ENCODE results near the gene PCDHGA2.
"Not testable (repeated sequence)": the region's sequence is repeated elsewhere in the genome, so short reads cannot be mapped to it uniquely, and the experiment has no call there.

PCDHGA2 gene

DNA sequence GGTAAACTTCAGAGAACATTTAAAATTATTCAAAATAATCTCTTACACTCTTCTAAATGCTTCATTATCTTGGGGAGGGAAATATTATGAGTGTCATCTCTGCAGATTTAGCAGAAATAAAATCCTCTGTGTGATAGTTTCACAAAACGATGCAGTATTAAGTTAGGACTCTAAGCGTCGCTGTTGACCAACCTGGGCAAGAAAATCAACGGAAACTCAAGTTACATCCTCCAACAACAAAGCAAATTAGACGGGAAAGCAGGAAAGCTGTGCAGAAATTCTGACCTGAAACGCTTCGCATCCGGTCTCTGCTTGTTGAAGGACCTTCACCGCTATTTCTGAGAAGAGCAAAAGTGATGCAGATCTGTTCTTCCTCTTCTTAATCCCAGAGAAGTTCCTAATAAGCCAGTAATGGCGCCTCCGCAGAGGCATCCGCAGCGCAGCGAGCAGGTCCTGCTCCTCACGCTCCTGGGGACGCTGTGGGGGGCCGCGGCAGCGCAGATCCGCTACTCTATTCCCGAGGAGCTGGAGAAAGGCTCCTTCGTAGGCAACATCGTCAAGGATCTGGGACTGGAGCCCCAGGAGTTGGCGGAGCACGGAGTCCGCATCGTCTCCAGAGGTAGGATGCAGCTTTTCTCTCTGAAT lies 35.2 kb downstream of the PCDHGA2 start, which contains the start of gene PCDHGA6:
TSS of gene PCDHGA6 (plus strand) at position 219 of the 645 bp plus-strand sequence. CDS start at position 412, 193 bp downstream.
- TF ChIP-seq, protein P1, sequence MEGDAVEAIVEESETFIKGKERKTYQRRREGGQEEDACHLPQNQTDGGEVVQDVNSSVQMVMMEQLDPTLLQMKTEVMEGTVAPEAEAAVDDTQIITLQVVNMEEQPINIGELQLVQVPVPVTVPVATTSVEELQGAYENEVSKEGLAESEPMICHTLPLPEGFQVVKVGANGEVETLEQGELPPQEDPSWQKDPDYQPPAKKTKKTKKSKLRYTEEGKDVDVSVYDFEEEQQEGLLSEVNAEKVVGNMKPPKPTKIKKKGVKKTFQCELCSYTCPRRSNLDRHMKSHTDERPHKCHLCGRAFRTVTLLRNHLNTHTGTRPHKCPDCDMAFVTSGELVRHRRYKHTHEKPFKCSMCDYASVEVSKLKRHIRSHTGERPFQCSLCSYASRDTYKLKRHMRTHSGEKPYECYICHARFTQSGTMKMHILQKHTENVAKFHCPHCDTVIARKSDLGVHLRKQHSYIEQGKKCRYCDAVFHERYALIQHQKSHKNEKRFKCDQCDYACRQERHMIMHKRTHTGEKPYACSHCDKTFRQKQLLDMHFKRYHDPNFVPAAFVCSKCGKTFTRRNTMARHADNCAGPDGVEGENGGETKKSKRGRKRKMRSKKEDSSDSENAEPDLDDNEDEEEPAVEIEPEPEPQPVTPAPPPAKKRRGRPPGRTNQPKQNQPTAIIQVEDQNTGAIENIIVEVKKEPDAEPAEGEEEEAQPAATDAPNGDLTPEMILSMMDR (IDR thresholded peaks at IDR 0.05; ENCODE audit: control insufficient read depth, extremely low read depth, insufficient read depth): peak; percentile 35
- DNase-seq (ENCODE audit: low read depth): no peak
- H3K4me3 ChIP-seq (ENCODE audit: low read depth, low read length): peak within 1 kb of the TSS; percentile 21; the same call in 1 of the 2 replicates

DNA sequence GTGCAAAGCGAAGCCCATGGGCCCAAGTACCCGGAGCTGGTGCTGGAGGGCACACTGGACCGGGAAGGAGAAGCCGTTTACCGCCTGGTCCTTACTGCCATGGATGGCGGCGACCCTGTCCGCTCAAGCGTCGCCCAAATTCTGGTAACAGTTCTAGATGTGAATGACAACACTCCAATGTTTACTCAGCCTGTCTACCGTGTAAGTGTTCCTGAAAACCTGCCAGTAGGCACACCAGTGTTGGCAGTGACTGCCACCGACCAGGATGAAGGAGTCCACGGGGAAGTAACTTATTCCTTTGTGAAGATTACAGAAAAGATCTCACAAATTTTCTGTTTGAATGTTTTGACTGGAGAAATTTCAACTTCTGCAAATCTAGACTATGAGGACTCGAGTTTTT lies 36.1 kb downstream of the PCDHGA2 start:
- no peak for DNase-seq (ENCODE audit: low read depth)
- TF ChIP-seq, protein P1 (IDR thresholded peaks at IDR 0.05; ENCODE audit: control insufficient read depth, extremely low read depth, insufficient read depth): no peak
- no peak overlapping the region for H3K4me3 ChIP-seq (ENCODE audit: low read depth, low read length)

DNA sequence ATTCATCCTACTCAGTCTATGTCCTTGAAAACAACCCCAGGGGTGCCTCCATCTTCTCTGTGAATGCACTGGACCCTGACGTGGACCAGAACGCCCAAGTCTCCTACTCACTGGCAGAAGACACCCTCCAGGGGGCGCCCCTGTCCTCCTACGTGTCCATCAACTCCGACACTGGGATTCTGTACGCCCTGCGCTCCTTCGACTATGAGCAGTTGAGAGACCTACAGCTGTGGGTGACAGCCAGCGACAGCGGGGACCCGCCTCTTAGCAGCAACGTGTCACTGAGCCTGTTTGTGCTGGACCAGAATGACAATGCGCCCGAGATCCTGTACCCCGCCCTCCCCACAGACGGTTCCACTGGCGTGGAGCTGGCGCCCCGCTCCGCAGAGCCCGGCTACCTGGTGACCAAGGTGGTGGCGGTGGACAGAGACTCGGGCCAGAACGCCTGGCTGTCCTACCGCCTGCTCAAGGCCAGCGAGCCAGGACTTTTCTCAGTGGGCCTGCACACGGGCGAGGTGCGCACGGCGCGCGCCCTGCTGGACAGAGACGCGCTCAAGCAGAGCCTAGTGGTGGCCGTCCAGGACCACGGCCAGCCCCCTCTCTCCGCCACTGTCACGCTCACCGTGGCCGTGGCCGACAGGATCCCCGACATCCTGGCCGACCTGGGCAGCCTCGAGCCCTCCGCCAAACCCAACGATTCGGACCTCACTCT lies 37.0 kb downstream of the PCDHGA2 start:
- H3K4me3 ChIP-seq (ENCODE audit: low read depth, low read length); DNase-seq (ENCODE audit: low read depth): not testable (repeated sequence)

DNA sequence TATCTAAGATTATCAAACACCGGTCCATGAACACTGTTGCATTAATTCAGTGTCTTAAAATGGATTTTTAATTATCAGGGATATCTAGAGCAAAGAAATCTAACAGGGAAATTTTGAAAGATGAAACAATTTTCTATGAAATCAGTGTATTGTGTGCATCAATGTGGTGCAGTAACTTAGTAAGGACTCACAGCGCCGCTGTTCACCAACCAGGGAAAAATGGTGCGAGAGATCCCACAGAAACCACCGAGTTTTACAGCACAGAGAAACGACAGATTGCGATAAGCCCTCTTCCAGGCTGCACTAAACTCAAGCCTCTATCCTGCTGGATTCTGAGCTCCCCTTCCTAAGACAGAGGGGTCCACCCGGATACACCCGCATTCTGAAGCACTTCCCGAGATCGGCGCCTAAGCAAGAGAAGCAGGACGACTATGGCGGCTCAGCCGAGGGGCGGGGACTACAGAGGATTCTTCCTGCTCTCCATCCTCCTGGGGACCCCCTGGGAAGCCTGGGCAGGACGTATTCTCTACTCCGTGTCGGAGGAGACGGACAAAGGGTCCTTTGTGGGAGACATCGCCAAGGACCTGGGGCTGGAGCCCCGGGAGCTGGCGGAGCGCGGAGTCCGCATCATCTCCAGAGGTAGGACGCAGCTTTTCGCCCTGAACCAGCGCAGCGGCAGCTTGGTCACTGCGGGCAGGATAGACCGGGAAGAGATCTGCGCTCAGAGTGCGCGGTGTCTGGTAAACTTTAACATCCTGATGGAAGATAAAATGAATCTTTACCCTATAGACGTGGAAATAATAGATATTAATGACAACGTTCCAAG lies 44.1 kb downstream of the PCDHGA2 start, which contains the start of gene PCDHGA7:
TSS of gene PCDHGA7 (plus strand) at position 274 of the 826 bp plus-strand sequence. CDS start at position 432, 158 bp downstream.
- peak within 1 kb of the TSS; percentile 65 for H3K4me3 ChIP-seq (ENCODE audit: low read depth, low read length)
- no peak for DNase-seq (ENCODE audit: low read depth)
- TF ChIP-seq, protein P1 (IDR thresholded peaks at IDR 0.05; ENCODE audit: control insufficient read depth, extremely low read depth, insufficient read depth): peak; percentile 57

DNA sequence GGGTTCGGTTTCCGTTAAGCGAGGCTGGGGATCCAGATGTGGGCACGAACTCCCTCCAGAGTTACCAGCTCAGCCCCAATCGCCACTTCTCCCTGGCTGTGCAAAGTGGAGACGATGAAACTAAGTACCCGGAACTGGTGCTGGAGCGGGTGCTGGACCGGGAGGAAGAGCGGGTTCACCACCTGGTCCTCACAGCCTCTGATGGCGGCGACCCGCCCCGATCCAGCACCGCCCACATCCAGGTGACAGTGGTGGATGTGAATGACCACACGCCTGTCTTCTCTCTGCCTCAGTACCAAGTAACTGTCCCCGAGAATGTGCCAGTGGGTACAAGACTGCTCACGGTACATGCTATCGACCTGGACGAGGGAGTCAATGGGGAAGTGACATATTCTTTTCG lies 44.8 kb downstream of the PCDHGA2 start:
- DNase-seq (ENCODE audit: low read depth): no peak
- H3K4me3 ChIP-seq (ENCODE audit: low read depth, low read length): peak overlapping the region; percentile 65
- TF ChIP-seq, protein P1 (IDR thresholded peaks at IDR 0.05; ENCODE audit: control insufficient read depth, extremely low read depth, insufficient read depth): no peak

DNA sequence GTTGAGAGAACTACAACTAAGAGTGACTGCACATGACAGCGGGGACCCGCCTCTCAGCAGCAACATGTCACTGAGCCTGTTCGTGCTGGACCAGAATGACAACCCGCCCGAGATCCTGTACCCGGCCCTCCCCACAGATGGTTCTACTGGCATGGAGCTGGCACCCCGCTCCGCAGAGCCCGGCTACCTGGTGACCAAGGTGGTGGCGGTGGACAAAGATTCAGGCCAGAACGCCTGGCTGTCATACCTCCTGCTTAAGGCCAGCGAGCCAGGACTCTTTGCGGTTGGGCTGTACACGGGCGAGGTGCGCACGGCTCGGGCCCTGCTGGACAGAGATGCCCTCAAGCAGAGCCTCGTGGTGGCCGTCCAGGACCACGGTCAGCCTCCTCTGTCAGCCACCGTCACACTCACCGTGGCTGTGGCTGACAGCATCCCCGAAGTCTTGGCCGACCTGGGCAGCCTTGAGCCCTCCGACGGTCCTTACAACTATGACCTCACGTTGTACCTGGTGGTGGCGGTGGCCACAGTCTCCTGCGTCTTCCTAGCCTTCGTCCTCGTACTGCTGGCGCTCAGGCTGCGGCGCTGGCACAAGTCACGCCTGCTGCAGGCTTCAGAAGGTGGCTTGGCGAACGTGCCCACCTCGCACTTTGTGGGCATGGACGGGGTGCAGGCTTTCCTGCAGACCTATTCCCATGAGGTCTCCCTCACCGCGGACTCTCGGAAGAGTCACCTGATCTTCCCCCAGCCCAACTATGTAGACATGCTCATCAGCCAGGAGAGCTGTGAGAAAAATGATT lies 46.1 kb downstream of the PCDHGA2 start:
- H3K4me3 ChIP-seq (ENCODE audit: low read depth, low read length): no peak overlapping the region
- no peak for DNase-seq (ENCODE audit: low read depth)
- TF ChIP-seq, protein P1 (IDR thresholded peaks at IDR 0.05; ENCODE audit: control insufficient read depth, extremely low read depth, insufficient read depth): no peak
